ENCODE measurements around the gene EVX2.

EVX2 gene

GRCh38 chr2:176104316-176105077 is 20.7 kb upstream of the EVX2 start (continued):
- TF ChIP-seq PRDM2 (tag by site-specific recombination; IDR thresholded peaks at IDR 0.05; ENCODE audit: borderline replicate concordance) (no peak), REPIN1 (tag by site-specific recombination; IDR thresholded peaks at IDR 0.05; ENCODE audit: low read depth) (no peak), ZNF513 (tag by site-specific recombination; IDR thresholded peaks at IDR 0.05) (no peak), ZSCAN5A (tag by site-specific recombination; IDR thresholded peaks at IDR 0.05) (no peak), TSHZ1 (tag by site-specific recombination; IDR thresholded peaks at IDR 0.05; ENCODE audit: borderline replicate concordance) (peak; percentile 26; the same call in 1 of the 2 replicates), ZNF510 (tag by site-specific recombination; IDR thresholded peaks at IDR 0.05; ENCODE audit: insufficient replicate concordance) (no peak), ZNF274 (IDR thresholded peaks at IDR 0.05; ENCODE audit: low read length) (no peak), ZNF274 (tag by site-specific recombination; IDR thresholded peaks at IDR 0.05; ENCODE audit: borderline replicate concordance) (no peak), ZNF560 (tag by site-specific recombination; IDR thresholded peaks at IDR 0.05; ENCODE audit: borderline replicate concordance) (no peak), ZBTB26 (tag by site-specific recombination; optimal IDR thresholded peaks at IDR 0.05) (peak; percentile 83), ZBTB1 (tag by site-specific recombination; IDR thresholded peaks at IDR 0.05) (no peak), MYNN (tag by site-specific recombination; IDR thresholded peaks at IDR 0.05; ENCODE audit: borderline replicate concordance) (no peak), KLF10 (tag by site-specific recombination; IDR thresholded peaks at IDR 0.05) (peak; percentile 32; the same call in 1 of the 2 replicates), ZNF658 (tag by site-specific recombination; IDR thresholded peaks at IDR 0.05) (no peak), WT1 (tag by site-specific recombination; IDR thresholded peaks at IDR 0.05) (no peak; the same call in 1 of the 2 replicates), KLF9 (tag by site-specific recombination; IDR thresholded peaks at IDR 0.05; ENCODE audit: low read depth) (no peak), ZBTB17 (tag by site-specific recombination; IDR thresholded peaks at IDR 0.05) (no peak; the same call in 1 of the 2 replicates), ZNF791 (tag by site-specific recombination; IDR thresholded peaks at IDR 0.05) (no peak), PRDM4 (tag by site-specific recombination; IDR thresholded peaks at IDR 0.05) (peak; percentile 59), PRDM1 (tag by site-specific recombination; IDR thresholded peaks at IDR 0.05) (peak; percentile 43), ZNF654 (tag by site-specific recombination; IDR thresholded peaks at IDR 0.05; ENCODE audit: low read depth) (no peak), ZSCAN30 (tag by site-specific recombination; IDR thresholded peaks at IDR 0.05) (peak; percentile 72), ZBTB8A (tag by site-specific recombination; IDR thresholded peaks at IDR 0.05) (peak; percentile 1)
